ENCODE data around the gene PPFIA1.

DNA sequence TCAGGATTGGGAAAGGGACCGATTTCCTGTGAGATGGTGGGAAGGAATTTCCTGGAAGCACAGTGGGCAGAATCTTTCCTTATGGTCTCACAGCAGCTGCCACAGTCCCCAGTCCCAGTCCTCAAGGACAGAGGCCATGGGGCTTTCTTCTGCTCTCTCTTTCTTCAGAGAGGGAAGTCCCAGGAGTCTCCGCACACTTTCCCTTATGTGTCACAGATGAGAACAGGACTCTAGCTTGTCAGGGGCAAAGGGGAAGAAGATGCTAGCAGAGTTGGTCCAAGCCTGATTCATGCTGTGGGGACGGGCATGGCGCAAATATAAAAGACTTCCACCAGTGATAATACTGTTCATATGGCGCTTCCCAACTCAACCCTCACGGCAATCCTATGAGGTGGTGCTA, 7.5 kb upstream of the PPFIA1 start:
- TF ChIP-seq POLR2A (IDR thresholded peaks at IDR 0.05) (no peak), CTCF (IDR thresholded peaks at IDR 0.05) (no peak)

Data from testis (tissue), 2 donors.